Measurements from ENCODE around the gene ATM.
"Not testable (repeated sequence)": the region's sequence is repeated elsewhere in the genome, so short reads cannot be mapped to it uniquely, and the experiment has no call there.

Gene ATM

GRCh38 chr11:108223348-108224149 lies 682 bp downstream of the ATM start:
- DNase-seq, result no peak

GRCh38 chr11:108224366-108224765 lies 1.5 kb downstream of the ATM start:
- no peak for DNase-seq

- no peak for DNase-seq
These were observed 2.3 kb downstream of the ATM start for GRCh38 chr11:108224911-108225786.

GRCh38 chr11:108226036-108226435 lies 3.2 kb downstream of the ATM start:
- DNase-seq, result no peak

- no peak for DNase-seq
These were observed 5.4 kb downstream of the ATM start for GRCh38 chr11:108228251-108228650.

- DNase-seq, result no peak
These were observed 10.5 kb downstream of the ATM start for GRCh38 chr11:108233277-108233945.

- DNase-seq, result no peak
These were observed 12.3 kb downstream of the ATM start for GRCh38 chr11:108235192-108235591.

GRCh38 chr11:108235633-108236032 lies 12.8 kb downstream of the ATM start:
- DNase-seq, result no peak

GRCh38 chr11:108237058-108237481 lies 14.2 kb downstream of the ATM start:
- DNase-seq, result no peak

GRCh38 chr11:108239076-108239475 lies 16.2 kb downstream of the ATM start:
- DNase-seq, result no peak

GRCh38 chr11:108241330-108242037 lies 18.6 kb downstream of the ATM start:
- DNase-seq, result no peak

- no peak for DNase-seq
These were observed 19.6 kb downstream of the ATM start for GRCh38 chr11:108242422-108242821.

GRCh38 chr11:108246308-108246707 lies 23.4 kb downstream of the ATM start:
- DNase-seq, result no peak

GRCh38 chr11:108246885-108247284 lies 24.0 kb downstream of the ATM start:
- DNase-seq, result no peak

GRCh38 chr11:108253176-108253575 lies 30.3 kb downstream of the ATM start:
- DNase-seq, result no peak

- DNase-seq, result no peak
These were observed 46.7 kb downstream of the ATM start for GRCh38 chr11:108269583-108269982.

- DNase-seq, result not testable (repeated sequence)
These were observed 54.2 kb downstream of the ATM start for GRCh38 chr11:108276985-108277616.

GRCh38 chr11:108278546-108278945 lies 55.7 kb downstream of the ATM start:
- no peak for DNase-seq

GRCh38 chr11:108278954-108279353 lies 56.1 kb downstream of the ATM start:
- no peak for DNase-seq

GRCh38 chr11:108286370-108286769 lies 63.5 kb downstream of the ATM start:
- DNase-seq, result no peak

GRCh38 chr11:108286956-108287355 lies 64.1 kb downstream of the ATM start:
- DNase-seq, result no peak

GRCh38 chr11:108289066-108289465 lies 66.2 kb downstream of the ATM start:
- not testable (repeated sequence) for DNase-seq

Measured in NCI-H446 (cell line).